ENCODE results near the gene ZNF575. TPM values are rescaled to one million over a fixed set of nuclear protein-coding genes. Genes with fewer than 3 reads are reported as not detected.
A peak's percentile ranks its signal among the peaks of the same experiment; 100 is the strongest.

ZNF575 gene
- total and polyA plus RNA-seq, 10 of the 15 experiments (the other 5 are each of a cell fraction or from before 2014, with no cell fraction given): 0.18 to 2.8 (median 0.75) TPM

- TF ChIP-seq PKNOX1 (IDR thresholded peaks at IDR 0.05) (no peak), POU2F2 (IDR thresholded peaks at IDR 0.05; ENCODE audit: borderline replicate concordance, low read depth, low read length) (no peak), SRF (IDR thresholded peaks at IDR 0.05; ENCODE audit: low read depth in 2 of 2, low read length in 2 of 2) (no peak), SMARCA5 (IDR thresholded peaks at IDR 0.05) (peak; percentile 61; the same call in 1 of the 2 replicates), MTA2 (IDR thresholded peaks at IDR 0.05; ENCODE audit: low read depth) (peak; percentile 62; the same call in 1 of the 2 replicates), USF2 (IDR thresholded peaks at IDR 0.05; ENCODE audit: borderline replicate concordance, low read depth, low read length) (no peak), ZSCAN29 (IDR thresholded peaks at IDR 0.05) (no peak), EZH2 (IDR thresholded peaks at IDR 0.05; ENCODE audit: borderline replicate concordance, control insufficient read depth, low read depth, low read length) (no peak), RB1 (IDR thresholded peaks at IDR 0.05; ENCODE audit: borderline replicate concordance) (no peak), SIN3A (IDR thresholded peaks at IDR 0.05; ENCODE audit: low read depth, low read length) (no peak), EGR1 (IDR thresholded peaks at IDR 0.05; ENCODE audit: borderline replicate concordance in 1 of 2, low read depth in 2 of 2, low read length in 2 of 2) (no peak), MAX (IDR thresholded peaks at IDR 0.05; ENCODE audit: low read depth, low read length) (no peak), JUNB (IDR thresholded peaks at IDR 0.05) (no peak), PBX3 (IDR thresholded peaks at IDR 0.05; ENCODE audit: insufficient replicate concordance, low read depth, low read length) (no peak), SMAD1 (IDR thresholded peaks at IDR 0.05; ENCODE audit: low read depth, partially characterized antibody) (no peak), BMI1 (IDR thresholded peaks at IDR 0.05; ENCODE audit: borderline replicate concordance) (no peak), LARP7 (IDR thresholded peaks at IDR 0.05) (peak; percentile 67; the same call in 1 of the 2 replicates), CBX5 (IDR thresholded peaks at IDR 0.05; ENCODE audit: low read depth) (no peak), E4F1 (IDR thresholded peaks at IDR 0.05; ENCODE audit: borderline replicate concordance, partially characterized antibody) (no peak), MYC (IDR thresholded peaks at IDR 0.05; ENCODE audit: insufficient read depth, insufficient read length, insufficient replicate concordance, low read length, severe bottlenecking) (no peak), CHD2 (IDR thresholded peaks at IDR 0.05; ENCODE audit: borderline replicate concordance, low read depth, low read length) (no peak), POLR2AphosphoS5 (IDR thresholded peaks at IDR 0.05; ENCODE audit: low read length) (no peak)
These were observed 29.8 kb downstream of the ZNF575 start (continued) for GRCh38 chr19:43562698-43563241.

Data from GM12878 (cell line).